Fibroblast of skin of back (primary cell): Measurements from ENCODE around the gene TMEM239.

Experiments
- DNase-seq: peaks from one replicate; pipeline ENCODE4 v3.0.0-alpha.2; 2013

Gene TMEM239

DNA sequence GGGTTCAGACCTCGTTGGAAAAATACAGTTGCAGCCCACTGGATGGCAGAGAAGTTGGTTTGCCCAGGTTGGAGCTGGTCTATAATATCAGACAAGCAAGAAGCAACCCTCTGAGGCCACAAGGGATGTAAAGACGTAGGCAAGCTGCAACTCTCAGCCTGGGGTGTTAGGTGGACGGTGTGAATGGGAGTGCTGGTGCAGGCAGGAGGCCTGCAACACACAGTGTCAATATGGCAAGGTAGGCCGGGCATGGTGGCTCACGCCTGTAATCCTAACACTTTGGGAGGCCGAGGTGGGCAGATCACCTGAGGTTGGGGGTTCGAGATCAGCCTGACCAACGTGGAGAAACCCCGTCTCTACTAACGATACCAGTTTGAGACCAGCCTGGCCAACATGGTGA, 34.9 kb downstream of the TMEM239 start:
- DNase-seq = no peak

DNA sequence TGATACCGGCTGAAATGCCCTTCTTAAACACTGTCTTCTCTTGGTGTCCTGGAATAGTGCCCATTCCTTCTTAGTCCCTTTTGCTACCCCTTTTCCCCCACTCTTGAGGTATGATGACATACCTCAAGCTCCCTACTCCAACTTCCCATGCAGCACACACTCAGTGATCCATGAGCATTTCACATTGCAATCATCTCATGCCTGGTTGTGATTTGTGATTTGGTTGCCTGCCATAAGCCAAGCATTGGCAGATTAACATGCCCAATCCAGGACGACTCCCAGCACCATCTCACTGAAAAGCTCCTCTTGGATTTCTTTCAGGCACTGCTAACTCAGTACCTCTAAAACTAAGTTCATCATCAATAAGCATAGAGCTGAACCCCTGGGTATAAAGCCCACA, 42.4 kb downstream of the TMEM239 start:
- DNase-seq = no peak

- no peak for DNase-seq
These were observed 43.4 kb downstream of the TMEM239 start for GRCh38 chr20:2859330-2860121.

- no peak for DNase-seq
These were observed 48.5 kb downstream of the TMEM239 start for GRCh38 chr20:2864626-2865025.

DNA sequence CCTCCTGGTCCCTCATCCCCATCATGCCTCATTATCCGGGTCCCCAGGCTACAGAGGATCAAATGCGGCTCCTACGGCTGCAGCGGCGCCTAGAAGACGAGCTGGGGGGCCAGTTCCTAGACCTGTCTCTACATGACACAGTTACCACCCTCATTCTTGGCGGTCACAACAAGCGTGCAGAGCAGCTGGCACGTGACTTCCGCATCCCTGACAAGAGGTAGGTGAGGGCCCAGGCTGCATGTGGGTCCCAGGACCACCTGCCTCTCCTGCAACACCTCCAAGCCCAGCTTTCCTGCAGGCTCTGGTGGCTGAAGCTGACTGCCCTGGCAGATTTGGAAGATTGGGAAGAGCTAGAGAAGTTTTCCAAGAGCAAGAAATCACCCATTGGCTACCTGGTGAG, 48.9 kb downstream of the TMEM239 start:
- DNase-seq = no peak

DNA sequence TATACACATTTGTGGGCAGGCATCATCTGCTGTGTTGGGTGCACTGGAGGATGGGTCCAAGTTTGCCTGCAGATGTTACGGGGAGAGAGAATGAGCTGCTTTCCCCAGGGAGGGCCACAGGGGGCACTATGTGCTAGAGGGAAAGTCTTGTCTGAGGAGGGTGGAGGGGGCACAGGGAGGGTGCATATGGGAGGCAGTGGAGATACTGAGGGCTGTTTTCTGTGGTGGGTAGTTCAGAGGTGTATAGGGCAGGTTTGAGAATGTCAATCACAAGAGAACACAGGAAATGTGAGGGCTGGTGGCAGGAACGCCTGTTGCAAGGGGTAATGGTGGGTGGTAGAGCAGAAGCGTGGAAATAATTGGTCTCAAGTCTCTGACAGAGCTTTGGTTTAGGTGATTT, 49.5 kb downstream of the TMEM239 start:
- DNase-seq = no peak

GRCh38 chr20:2866236-2866635, 50.1 kb downstream of the TMEM239 start:
- DNase-seq = no peak

GRCh38 chr20:2867081-2867864, 51.1 kb downstream of the TMEM239 start:
- DNase-seq = no peak
